ENCODE data around the gene HOXD3. TPM values are rescaled to one million over a fixed set of nuclear protein-coding genes. Genes with fewer than 3 reads are reported as not detected.

The HOXD3 gene
- total RNA-seq, 1 donor: 1.1 TPM

DNA sequence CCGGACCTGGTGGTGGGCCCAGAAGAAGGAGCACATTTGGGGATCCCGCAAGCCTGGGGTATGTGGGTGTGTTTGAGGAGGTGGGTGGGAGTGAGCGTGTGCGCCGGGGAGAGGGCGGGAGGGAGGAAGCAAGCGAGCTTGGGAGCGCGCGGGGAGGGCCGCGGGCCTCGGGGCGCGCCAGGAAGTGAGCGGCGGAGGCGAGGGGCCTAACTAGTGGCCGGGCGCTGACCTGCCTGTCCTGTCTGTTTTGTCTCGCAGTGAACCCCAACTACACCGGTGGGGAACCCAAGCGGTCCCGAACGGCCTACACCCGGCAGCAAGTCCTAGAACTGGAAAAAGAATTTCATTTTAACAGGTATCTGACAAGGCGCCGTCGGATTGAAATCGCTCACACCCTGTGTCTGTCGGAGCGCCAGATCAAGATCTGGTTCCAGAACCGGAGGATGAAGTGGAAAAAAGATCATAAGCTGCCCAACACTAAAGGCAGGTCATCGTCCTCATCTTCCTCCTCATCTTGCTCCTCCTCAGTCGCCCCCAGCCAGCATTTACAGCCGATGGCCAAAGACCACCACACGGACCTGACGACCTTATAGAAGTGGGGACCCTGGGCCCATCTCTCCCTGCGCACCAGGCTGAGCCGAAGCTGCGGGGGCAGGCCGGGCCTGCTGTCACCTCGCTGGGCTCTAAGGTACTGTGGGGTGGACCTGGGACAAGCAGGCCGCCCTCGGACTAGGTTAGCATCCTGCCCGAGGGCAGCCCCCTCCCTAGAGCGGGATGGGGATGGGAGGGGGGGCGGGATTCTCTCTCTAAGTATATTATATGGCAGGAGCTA lies 4.5 kb upstream of the HOXD3 start:
- no peaks in the 10 kb centered on the region for H3K36me3 ChIP-seq (ENCODE audit: insufficient read depth, low read length)
- H3K4me1 ChIP-seq (ENCODE audit: insufficient read depth, low read length): no peaks in the 10 kb centered on the region
- no peaks in the 10 kb centered on the region for H3K79me2 ChIP-seq (ENCODE audit: insufficient read depth, low read length)
- H2AFZ ChIP-seq (ENCODE audit: low read length): no peak overlapping the region
- no peak overlapping the region for H3K27ac ChIP-seq (ENCODE audit: low read depth, low read length)
- TF ChIP-seq, protein P1, sequence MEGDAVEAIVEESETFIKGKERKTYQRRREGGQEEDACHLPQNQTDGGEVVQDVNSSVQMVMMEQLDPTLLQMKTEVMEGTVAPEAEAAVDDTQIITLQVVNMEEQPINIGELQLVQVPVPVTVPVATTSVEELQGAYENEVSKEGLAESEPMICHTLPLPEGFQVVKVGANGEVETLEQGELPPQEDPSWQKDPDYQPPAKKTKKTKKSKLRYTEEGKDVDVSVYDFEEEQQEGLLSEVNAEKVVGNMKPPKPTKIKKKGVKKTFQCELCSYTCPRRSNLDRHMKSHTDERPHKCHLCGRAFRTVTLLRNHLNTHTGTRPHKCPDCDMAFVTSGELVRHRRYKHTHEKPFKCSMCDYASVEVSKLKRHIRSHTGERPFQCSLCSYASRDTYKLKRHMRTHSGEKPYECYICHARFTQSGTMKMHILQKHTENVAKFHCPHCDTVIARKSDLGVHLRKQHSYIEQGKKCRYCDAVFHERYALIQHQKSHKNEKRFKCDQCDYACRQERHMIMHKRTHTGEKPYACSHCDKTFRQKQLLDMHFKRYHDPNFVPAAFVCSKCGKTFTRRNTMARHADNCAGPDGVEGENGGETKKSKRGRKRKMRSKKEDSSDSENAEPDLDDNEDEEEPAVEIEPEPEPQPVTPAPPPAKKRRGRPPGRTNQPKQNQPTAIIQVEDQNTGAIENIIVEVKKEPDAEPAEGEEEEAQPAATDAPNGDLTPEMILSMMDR (IDR thresholded peaks at IDR 0.05; ENCODE audit: extremely low read depth, low read depth, low read length): no peak
- H3K9me3 ChIP-seq (ENCODE audit: low read depth, low read length): no peaks in the 10 kb centered on the region
- H4K20me1 ChIP-seq (ENCODE audit: insufficient read depth, low read length): peaks cover 4% of the 10 kb centered on the region
- H3K27me3 ChIP-seq (ENCODE audit: insufficient read depth, low read length): peaks cover 2% of the 10 kb centered on the region
- no peak for DNase-seq (ENCODE audit: insufficient read length, low spot score, missing footprints)
- no peak overlapping the region for H3K4me3 ChIP-seq (ENCODE audit: insufficient read depth, low read length)
- H3K4me2 ChIP-seq (ENCODE audit: insufficient read depth, low read length): no peak overlapping the region

DNA sequence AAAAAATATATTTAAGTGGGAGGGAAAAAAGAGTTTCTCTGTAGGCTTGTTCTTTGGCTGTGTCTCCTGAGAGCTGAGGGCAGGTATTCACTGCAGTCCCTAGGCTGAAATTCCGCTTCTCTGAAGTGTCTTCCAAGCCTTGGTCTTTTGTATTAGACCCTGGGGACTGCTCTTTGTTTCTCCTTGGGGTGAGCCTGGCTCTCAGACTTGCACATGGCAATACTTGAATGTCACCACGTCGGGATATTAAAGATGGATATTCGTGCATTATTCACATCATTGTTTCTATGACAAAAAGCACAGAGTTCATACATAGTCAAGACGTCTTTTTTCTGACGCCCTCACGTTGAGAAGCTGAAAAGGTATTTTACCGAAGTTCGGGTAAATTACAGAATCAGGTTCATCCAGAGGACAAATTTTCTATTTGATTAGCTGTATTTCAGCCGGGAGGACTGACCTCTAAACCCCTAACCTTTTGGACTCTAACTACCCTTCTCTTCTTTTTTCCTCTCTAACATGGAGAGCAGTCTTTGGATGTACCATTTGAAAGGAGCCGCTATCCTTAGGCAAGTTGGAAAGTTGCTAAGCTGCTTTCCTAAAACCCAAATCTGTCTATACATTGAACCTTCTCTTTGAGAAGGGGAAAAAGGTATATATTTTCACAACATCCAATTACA lies 2.4 kb upstream of the HOXD3 start:
- Histone ChIP-seq H3K9me3 (ENCODE audit: low read depth, low read length) (no peaks in the 10 kb centered on the region), H3K27ac (ENCODE audit: low read depth, low read length) (no peak overlapping the region), H3K4me3 (ENCODE audit: insufficient read depth, low read length) (no peak overlapping the region), H3K36me3 (ENCODE audit: insufficient read depth, low read length) (no peaks in the 10 kb centered on the region), H3K4me1 (ENCODE audit: insufficient read depth, low read length) (no peaks in the 10 kb centered on the region), H3K79me2 (ENCODE audit: insufficient read depth, low read length) (no peaks in the 10 kb centered on the region), H4K20me1 (ENCODE audit: insufficient read depth, low read length) (no peaks in the 10 kb centered on the region), H3K4me2 (ENCODE audit: insufficient read depth, low read length) (no peak overlapping the region), H3K27me3 (ENCODE audit: insufficient read depth, low read length) (peaks cover 11% of the 10 kb centered on the region), H2AFZ (ENCODE audit: low read length) (no peak overlapping the region)
- TF ChIP-seq, protein P1 (IDR thresholded peaks at IDR 0.05; ENCODE audit: extremely low read depth, low read depth, low read length): no peak
- no peak for DNase-seq (ENCODE audit: insufficient read length, low spot score, missing footprints)

DNA sequence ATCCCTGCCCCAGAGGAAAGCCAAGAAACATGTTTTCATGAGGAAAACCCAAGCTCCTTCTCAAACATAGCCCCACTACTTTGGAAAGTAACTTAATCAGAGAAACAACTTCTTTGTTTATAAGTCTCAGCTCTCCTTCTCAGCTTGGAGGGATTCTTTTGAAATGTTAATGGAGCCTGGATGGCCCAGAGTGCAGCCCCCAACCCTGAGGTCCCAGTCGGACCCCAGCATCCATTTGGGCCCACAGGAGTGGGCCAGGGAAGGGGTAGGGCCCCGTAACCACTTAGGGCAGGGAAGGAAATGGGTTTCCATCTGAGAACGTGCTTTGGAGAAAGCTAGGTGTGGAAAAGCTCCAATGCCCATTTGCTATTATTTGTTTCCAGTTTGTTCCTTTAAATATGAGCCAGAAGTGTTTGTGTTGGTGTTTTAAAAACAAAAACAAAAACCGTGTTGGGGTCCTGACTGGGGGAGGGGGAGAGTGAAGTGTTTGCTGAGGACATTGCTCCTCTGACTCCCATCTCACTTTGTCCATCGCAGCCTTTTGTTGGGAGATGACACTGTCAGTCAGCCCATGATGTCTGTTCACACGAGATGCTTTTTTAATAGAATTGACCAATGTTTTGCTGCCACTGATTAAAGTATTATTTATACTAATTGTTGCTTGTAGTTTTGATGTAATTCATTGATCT lies 1.6 kb upstream of the HOXD3 start:
- no peak overlapping the region for H2AFZ ChIP-seq (ENCODE audit: low read length)
- no peaks in the 10 kb centered on the region for H4K20me1 ChIP-seq (ENCODE audit: insufficient read depth, low read length)
- peaks cover 18% of the 10 kb centered on the region for H3K27me3 ChIP-seq (ENCODE audit: insufficient read depth, low read length)
- H3K36me3 ChIP-seq (ENCODE audit: insufficient read depth, low read length): no peaks in the 10 kb centered on the region
- no peaks in the 10 kb centered on the region for H3K9me3 ChIP-seq (ENCODE audit: low read depth, low read length)
- no peaks in the 10 kb centered on the region for H3K4me1 ChIP-seq (ENCODE audit: insufficient read depth, low read length)
- H3K4me2 ChIP-seq (ENCODE audit: insufficient read depth, low read length): no peak overlapping the region
- H3K79me2 ChIP-seq (ENCODE audit: insufficient read depth, low read length): no peaks in the 10 kb centered on the region
- TF ChIP-seq, protein P1 (IDR thresholded peaks at IDR 0.05; ENCODE audit: extremely low read depth, low read depth, low read length): no peak
- no peak overlapping the region for H3K27ac ChIP-seq (ENCODE audit: low read depth, low read length)
- no peak overlapping the region for H3K4me3 ChIP-seq (ENCODE audit: insufficient read depth, low read length)
- no peak for DNase-seq (ENCODE audit: insufficient read length, low spot score, missing footprints)

Data from osteoblast (primary cell).